GM18526 (cell line): Measurements from ENCODE around the gene PLXNA4.

Experiments
- POLR2A ChIP-seq: IDR thresholded peaks from 3 replicates; pipeline ENCODE4 v1.6.1; 2011; ENCODE audit not compliant: insufficient read length; ENCODE audit errors: extremely low read depth

The PLXNA4 gene

DNA sequence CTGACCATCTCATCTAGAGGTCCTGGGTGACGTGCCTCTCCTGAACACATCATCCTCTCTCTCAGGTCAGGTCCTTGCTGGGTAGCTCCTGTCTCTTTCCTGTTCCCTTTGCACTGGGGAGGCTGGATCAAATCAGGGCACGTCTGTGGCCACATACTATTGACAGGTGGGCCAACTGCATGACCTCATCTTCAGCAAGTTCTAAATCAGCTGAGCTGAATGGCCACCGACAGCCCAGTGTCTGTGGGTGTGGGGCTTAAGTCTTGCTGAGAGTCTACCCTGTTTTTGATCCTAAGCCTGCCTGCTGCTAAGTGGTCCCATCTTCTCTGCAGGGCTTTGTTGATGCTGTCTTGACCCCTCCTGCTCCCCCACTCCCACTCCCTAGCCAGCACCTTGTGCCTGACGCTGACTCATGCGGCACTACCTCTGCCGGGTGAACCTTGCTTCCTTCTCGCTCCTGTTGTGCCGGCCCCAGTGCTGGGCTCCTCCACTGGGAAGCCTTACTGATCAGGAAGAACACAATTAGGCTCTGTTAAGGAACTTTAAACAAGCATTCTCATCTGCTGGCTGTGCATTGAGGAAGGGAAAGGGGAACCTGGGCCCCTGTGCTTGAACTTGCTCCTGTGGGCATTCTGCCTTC, 440.4 kb downstream of the PLXNA4 start:
- no peak for TF ChIP-seq POLR2A

DNA sequence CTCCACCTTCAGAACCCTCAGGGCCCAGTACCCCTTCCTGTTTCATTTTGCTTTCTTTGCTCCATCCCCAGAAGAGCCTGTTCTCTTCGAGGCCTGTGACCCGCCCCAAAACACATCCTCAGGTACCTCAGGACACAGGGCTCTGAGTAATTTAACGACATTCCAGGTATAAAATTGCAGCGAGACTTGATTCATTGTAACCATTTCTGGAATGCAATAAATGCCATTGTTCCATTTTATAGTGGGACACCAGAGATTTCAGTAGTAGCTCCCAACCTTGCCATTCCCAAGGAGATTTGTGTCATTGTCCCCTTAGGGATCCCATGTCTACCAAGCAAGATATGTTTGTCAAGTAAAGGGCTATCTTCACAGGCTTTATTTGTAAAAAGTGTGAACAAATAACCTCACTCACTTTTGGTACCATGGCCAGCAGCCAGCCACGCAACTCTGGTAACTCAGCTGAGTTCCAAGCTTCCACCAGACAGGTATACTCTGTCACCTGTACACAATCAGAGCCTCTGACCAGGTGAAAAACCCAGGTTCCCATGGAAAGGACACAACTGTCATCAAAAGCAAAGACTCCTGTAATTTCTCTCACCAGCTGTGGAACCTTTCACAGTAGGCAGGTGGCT, 441.3 kb downstream of the PLXNA4 start:
- no peak for TF ChIP-seq POLR2A

DNA sequence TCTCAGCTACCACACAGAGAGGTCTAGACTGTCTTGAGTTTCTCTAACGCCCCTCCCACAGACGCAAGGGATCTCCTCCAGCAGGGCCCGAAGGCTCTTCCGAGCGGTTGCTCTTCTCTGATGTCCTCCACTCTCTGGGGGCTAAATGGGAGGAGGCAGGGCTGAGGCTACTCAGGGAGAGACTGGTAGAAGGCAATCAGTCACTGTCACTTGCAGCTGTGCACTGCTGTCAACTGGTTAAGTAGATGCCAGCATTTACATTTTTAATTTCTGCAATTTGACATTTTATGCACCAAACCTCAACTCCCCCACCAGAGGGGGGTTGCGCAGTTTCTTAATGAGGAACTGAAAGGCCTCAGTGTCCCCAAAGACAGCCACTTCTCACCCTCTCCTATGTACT, 442.8 kb downstream of the PLXNA4 start:
- no peak for TF ChIP-seq POLR2A

DNA sequence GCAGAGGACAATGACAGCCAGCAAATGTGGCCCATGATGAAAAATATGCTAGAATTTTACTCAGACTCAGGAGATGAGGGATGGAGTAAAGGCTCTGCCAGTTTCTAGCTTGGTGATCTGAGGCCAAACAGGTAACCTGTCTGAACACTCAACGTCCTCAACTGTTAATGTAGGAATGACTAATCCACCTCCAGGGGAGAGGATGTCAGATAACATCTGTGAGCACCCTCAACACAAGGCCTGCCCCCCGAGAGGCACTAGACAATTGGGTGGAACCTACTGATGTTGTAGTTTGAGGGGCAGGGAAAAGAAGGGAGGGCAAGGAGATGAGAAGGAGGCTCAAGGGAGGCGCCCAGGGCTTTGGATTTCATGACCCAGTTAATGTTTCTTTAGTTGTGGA, 445.1 kb downstream of the PLXNA4 start:
- TF ChIP-seq POLR2A = no peak

DNA sequence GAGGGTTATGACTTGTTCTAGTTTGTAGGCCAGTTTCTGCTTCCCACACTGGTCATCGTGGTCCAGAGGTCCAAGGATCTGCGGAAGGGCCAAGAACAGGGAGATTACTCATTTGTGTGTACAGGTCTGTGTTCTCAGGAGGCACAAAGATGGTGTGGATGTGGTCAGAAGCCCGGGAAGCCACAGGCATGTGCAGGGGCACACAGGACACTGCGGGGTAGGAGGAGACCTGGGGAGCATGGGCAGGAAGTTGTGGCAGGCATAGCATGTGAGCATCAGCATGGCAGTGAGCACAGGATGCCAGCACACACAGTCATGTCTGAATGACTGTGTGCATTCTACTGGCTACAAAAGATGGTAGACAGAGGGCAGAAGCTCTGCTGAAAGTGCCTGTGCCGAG, 445.8 kb downstream of the PLXNA4 start:
- no peak for TF ChIP-seq POLR2A

DNA sequence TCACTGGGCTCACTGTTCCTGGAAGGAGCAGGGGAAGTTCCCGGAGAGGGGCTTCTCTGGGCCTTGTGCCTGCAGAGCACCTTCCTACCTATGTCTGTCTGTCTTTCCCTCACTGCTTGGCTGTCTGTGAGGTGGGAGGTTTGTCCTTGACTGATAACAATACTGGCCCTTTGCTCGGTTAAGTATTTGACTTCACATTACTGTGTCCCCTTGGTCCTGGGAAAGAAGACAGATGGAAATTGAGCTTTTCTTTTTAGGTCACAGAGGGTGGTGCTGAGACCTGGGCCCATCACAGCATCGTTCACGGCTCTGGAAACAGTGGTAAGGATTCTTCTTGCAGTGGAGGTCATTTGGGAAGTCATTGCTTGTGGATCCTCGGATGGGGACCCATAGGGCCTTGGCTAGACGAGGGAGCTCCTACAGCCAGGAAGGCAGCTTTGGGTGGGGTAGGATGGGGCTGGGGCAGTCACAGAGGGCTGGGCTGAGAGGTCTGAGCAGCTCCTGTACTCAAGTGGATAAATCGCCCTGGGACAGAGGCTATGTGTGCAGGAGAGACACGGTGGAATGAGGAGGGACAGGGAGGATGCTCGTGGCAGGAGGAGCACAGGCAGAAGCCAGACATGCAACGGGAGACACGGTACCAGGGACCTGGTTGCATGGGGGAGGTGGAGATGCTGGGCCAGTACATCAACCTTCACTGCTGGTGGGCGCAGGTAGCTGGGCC, 450.2 kb downstream of the PLXNA4 start:
- TF ChIP-seq POLR2A = no peak

DNA sequence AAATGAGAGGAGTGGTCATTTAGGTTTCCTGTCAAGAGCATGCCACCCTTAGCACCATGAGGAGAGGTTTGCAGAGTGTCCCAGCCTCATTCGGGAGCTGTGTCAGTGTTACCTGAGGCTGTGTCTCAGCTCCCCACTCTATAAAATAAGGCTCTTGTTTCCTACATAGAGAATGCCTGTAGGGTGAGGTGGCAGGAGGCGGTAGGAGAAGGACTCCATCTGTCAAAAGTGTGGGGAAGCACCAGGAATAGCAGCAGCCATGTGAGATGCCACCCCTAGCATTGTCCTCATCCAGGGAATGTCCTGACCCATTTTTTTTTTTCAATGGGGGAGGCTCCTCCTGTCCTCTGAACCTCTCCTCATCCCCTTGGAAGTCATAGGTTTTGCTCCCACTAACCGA, 451.2 kb downstream of the PLXNA4 start:
- no peak for TF ChIP-seq POLR2A

DNA sequence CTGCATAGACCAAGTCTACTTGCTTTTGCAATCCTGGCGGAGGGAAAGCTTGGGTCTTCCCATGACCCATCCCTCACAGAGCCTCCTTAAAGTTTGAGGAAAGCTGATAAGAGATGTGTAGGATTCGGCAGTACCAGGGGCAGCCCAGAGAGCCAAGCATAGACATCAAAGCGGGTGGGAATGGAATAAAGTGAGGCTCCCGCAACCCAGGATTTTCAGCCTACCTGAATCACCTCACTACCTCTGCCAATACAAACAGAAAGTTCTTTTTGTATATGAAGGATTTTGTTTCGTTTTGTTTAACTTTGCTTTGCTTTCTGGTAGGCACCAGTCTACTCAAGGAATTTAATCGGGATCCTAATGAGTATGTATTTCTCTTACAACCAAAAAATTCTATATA, 451.7 kb downstream of the PLXNA4 start:
- no peak for TF ChIP-seq POLR2A

DNA sequence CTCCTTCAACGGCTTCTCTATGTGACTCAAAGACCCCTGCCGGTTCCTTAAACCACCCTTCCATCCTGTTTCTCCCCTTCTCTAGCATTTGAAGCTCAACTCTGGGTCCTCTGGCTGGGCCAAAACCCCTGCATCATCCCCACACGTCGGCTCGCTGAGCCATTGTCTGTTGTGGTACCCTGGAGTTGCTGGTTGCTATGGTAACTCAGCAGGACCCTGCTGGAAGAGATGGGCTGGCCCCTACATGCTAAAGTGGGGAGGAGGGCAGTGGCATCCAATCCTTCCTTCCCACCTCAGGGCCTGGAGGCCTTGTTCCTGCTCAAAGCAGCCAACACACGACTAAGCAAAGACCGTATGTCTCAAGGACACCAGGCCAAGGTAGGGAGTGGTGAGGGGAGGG, 452.5 kb downstream of the PLXNA4 start:
- TF ChIP-seq POLR2A = no peak

DNA sequence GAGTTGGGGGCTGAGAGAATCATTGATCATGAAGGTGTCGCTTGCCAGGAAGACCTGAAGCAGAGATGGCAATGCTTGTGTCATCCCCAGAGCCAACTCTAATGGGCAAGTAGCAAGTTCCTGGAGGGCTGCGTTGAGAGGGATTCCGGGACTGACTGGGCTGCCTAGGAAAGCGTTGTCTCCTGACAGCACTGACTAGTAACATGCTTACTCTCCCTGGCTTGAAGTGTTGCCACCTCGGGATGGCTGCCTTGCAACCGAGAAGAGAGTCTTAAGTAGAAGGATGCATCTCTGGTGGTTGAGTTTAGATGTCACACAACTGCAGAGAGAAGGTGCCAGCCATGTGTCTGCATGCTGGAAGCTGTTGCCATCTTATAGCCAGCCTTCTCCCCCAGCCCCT, 453.4 kb downstream of the PLXNA4 start:
- TF ChIP-seq POLR2A = no peak

DNA sequence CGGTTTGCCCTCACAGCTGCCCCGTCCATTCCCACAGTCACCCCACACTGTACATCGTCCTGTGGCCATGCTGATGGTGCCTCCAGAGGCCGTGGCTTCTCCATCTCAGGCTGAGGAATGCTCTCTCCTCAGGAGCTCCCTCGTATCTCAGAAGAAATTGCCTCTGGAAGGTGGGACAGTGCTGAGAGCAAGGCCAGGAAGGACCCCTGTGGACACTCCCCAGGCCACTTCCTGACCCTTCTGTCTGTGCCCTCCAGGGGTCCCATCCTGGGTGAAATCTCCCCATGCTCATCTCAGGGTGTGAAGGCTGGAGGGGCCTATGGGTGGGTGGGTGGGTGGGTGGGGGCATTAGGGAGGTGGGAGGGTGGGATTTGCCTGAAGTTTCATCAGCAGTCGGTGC, 454.3 kb downstream of the PLXNA4 start:
- TF ChIP-seq POLR2A = no peak

DNA sequence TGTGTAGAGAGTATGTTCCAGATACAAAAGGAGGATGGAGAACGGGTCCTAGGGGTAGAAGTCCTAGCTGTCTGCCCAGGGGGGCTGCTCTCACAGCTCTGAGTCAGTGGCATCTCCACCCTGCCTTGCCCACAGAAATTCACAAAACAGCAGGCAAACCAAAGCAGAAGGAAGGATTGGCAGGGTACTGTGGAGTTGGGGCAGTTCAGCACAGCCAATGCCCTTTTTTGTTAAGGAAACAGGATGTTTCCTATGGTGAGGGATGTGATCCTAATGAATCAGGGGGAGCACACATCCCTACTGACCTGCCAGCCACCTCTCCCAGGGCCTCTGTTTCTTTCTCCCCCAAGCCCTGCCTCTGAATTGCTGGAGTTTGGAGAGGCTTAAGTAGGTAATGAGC, 457.6 kb downstream of the PLXNA4 start:
- TF ChIP-seq POLR2A = no peak

DNA sequence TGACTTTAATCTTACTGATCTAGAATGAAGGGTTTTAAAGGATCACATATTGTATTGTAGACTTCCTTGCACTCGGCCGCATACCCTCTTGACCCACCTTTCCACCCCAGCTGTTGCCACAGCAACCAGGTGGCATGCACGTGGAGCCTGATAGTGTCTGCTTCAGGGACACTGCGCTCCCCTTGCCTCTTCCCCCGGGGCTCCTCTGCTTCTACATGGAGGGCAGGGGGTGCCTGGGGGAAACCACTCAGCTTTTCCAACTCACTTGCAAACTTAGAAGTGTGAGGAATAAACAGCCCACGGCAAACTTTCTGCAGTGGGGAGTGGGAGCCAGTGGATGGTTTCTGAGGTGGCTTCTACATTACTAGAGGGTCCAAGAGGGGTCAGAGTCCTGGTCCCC, 458.6 kb downstream of the PLXNA4 start:
- no peak for TF ChIP-seq POLR2A

DNA sequence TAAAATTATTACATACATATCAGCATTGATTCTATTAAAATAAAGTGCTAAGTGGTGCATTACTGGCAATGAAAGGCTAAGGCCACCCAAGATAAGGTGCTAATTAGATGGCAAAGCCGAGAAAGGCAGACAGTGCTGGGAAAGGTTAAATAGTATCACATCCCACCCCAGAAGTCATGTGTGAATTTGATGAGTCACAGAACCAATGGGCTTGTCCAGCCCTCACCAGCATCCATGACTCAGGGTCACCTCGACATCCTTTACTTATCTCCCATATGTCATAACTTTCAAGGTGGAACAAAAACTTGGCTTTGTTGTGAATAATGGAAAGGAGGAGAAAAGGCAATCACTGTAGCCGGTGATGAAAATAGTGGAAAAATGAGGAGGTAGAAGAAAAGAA, 459.1 kb downstream of the PLXNA4 start:
- no peak for TF ChIP-seq POLR2A

DNA sequence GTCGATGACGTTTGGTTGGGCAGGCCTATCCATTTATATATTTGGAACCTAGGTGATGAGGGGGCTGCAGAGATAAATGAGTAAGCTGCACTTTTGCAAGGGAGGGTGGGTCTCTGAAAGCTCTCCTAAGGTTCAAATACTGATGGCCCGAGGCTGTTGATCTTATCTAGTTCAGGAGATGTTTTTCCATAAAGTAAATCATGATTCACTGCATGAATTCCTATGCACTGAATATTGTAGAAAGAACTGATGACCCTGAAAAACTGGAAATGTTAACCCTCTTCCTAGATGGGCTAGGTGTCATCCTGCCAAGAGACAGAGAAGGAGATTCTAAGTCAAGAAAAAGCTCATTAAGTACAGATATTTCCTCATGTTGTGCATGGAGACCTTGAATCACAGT, 459.9 kb downstream of the PLXNA4 start:
- no peak for TF ChIP-seq POLR2A

DNA sequence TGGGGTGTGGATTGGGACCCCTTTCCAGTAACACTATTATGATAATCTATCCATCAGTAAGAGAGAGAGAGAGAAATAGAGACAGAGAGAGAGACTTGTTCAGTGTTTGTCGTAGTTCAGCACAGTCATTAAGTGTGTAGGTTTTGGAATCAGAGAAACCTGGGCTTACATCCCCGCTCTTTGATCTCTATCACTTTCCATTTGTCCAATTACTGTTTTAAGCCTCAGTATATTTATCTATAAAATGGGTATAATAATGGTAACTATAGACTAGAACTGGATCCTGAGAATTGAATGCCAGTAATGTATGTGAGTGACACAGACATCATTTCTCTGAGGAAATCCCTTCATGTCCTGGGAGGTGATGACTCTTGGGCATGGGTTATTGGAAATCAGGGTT, 460.5 kb downstream of the PLXNA4 start:
- TF ChIP-seq POLR2A = no peak

DNA sequence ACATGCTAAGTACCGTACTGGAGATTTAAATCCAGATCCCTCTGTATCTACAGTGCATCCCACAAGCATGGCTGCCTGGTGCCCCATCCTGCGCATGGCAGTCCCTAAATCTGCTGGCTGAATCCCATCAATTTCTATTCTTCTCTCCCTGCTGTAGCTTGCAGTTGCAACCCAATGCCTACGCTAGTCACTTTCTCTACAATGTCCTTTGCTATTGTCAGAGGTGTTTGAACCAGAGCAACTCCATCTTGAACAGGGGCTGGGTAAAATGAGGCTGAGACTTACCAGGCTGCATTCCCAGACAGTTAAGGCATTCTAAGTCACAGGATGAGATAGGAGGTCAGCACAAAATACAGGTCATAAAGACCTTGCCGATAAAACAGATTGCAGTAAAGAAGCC, 461.2 kb downstream of the PLXNA4 start:
- TF ChIP-seq POLR2A = no peak

DNA sequence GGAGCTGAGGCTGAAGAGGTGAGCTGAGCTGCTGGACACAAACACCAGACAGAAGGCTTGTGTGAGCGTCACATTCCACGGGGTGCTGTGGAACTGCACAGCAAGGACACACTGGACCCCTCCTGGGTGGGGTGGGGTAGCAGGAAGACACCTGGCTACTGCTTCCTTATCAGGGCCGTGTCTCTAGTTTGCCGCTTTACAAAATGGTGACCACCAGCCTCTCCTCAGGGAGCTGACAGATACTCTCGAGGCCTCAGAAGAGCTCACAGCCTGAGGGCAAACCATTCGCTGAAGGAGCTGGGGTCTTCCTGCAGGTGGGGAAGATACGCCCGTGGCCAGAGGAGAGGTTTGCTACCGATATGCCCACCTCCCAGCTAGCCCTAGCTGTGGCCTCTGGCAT, 461.9 kb downstream of the PLXNA4 start:
- no peak for TF ChIP-seq POLR2A
